ENCODE measurements around the gene RPL29.

RPL29 gene

GRCh38 chr3:52007291-52007690 is 11.6 kb upstream of the RPL29 start:
- DNase-seq (ENCODE audit: low read depth in 1 of 2, low spot score in 1 of 2): no peak
- no peak overlapping the region for H3K27ac ChIP-seq (replicated peaks)
- H3K4me3 ChIP-seq (replicated peaks; ENCODE audit: insufficient read depth, low read length): no peak overlapping the region
- TF ChIP-seq SPI1 (IDR thresholded peaks at IDR 0.05; ENCODE audit: borderline replicate concordance, low read depth): no peak
- TF ChIP-seq POLR2AphosphoS5 (IDR thresholded peaks at IDR 0.05; ENCODE audit: low read depth): no peak
- no peak for TF ChIP-seq CTCF (IDR thresholded peaks at IDR 0.05; ENCODE audit: insufficient read depth, low read length)
- TF ChIP-seq, protein P1, sequence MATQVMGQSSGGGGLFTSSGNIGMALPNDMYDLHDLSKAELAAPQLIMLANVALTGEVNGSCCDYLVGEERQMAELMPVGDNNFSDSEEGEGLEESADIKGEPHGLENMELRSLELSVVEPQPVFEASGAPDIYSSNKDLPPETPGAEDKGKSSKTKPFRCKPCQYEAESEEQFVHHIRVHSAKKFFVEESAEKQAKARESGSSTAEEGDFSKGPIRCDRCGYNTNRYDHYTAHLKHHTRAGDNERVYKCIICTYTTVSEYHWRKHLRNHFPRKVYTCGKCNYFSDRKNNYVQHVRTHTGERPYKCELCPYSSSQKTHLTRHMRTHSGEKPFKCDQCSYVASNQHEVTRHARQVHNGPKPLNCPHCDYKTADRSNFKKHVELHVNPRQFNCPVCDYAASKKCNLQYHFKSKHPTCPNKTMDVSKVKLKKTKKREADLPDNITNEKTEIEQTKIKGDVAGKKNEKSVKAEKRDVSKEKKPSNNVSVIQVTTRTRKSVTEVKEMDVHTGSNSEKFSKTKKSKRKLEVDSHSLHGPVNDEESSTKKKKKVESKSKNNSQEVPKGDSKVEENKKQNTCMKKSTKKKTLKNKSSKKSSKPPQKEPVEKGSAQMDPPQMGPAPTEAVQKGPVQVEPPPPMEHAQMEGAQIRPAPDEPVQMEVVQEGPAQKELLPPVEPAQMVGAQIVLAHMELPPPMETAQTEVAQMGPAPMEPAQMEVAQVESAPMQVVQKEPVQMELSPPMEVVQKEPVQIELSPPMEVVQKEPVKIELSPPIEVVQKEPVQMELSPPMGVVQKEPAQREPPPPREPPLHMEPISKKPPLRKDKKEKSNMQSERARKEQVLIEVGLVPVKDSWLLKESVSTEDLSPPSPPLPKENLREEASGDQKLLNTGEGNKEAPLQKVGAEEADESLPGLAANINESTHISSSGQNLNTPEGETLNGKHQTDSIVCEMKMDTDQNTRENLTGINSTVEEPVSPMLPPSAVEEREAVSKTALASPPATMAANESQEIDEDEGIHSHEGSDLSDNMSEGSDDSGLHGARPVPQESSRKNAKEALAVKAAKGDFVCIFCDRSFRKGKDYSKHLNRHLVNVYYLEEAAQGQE (IDR thresholded peaks at IDR 0.05; ENCODE audit: insufficient replicate concordance, low read depth): no peak
- TF ChIP-seq GABPA (IDR thresholded peaks at IDR 0.05; ENCODE audit: low read depth): no peak
- H3K27me3 ChIP-seq (ENCODE audit: insufficient read depth, poor library complexity, severe bottlenecking): no peaks in the 10 kb centered on the region

DNA sequence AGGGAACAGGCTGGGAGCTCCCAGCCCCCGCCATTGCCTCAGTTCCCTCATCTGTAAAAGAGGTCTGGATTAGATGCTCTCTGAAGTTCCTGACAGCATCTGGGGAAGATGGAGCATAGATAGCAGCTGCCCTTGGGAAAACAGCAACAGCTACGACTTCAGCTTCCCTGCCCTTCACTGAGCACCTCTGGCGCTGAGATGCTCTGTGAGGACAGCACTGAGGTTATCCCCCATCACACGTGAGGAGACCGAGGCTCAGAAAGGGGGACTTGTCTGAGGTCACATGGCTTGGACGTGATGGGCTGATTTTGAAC is 11.1 kb upstream of the RPL29 start:
- Histone ChIP-seq H3K27me3 (ENCODE audit: insufficient read depth, poor library complexity, severe bottlenecking) (no peaks in the 10 kb centered on the region), H3K4me3 (replicated peaks; ENCODE audit: insufficient read depth, low read length) (no peak overlapping the region), H3K27ac (replicated peaks) (no peak overlapping the region)
- no peak for DNase-seq (ENCODE audit: low read depth in 1 of 2, low spot score in 1 of 2)
- TF ChIP-seq, protein P1 (IDR thresholded peaks at IDR 0.05; ENCODE audit: insufficient replicate concordance, low read depth): no peak
- no peak for TF ChIP-seq GABPA (IDR thresholded peaks at IDR 0.05; ENCODE audit: low read depth)
- TF ChIP-seq SPI1 (IDR thresholded peaks at IDR 0.05; ENCODE audit: borderline replicate concordance, low read depth): no peak
- TF ChIP-seq POLR2AphosphoS5 (IDR thresholded peaks at IDR 0.05; ENCODE audit: low read depth): no peak
- TF ChIP-seq CTCF (IDR thresholded peaks at IDR 0.05; ENCODE audit: insufficient read depth, low read length): no peak

DNA sequence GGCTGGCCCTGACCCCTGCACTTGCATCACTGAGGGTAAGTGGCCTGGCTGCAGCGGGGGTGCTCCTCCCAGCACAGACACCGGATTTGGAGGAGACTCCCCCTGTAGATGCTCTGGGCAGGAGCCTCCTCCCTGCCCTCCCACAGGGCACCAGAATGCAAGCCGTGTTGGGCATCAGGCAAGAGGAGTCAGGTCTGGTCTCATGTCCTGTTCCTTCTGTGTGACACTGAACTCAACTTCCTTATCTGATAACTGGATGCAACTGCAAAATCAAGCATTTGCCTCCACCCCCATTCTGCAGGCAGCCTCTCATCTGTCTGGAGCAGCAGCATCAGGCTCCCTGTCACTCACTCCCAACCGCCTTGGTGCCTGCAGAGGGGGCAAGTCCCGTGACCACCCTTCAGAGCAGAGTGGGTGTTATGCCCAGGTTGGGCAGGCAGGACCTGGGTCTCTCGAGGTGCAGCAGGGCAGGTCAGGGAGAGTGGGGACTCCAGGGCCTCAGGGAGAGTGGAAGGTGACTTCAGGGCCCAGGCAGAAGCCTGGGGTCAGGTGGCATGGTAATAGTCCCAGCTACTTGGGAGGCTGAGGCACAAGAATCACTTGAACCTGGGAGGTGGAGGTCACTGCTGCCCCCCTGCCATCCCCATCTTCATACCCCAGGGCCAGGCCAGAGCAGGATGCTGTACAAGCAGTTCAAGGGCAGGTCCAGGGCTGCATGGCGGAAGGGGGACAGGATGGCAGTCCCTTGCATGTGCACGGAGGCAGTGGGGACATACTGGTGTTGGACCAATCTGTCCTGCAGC is 10.5 kb upstream of the RPL29 start:
- Histone ChIP-seq H3K27me3 (ENCODE audit: insufficient read depth, poor library complexity, severe bottlenecking) (no peaks in the 10 kb centered on the region), H3K4me3 (replicated peaks; ENCODE audit: insufficient read depth, low read length) (no peak overlapping the region), H3K27ac (replicated peaks) (no peak overlapping the region)
- peak; percentile 38 to 70 for DNase-seq (ENCODE audit: low read depth in 1 of 2, low spot score in 1 of 2)
- no peak for TF ChIP-seq POLR2AphosphoS5 (IDR thresholded peaks at IDR 0.05; ENCODE audit: low read depth)
- TF ChIP-seq SPI1 (IDR thresholded peaks at IDR 0.05; ENCODE audit: borderline replicate concordance, low read depth): no peak

GRCh38 chr3:52005571-52005986 is 9.9 kb upstream of the RPL29 start:
- DNase-seq (ENCODE audit: low read depth in 1 of 2, low spot score in 1 of 2): no peak
- TF ChIP-seq CTCF (IDR thresholded peaks at IDR 0.05; ENCODE audit: insufficient read depth, low read length) (no peak), POLR2AphosphoS5 (IDR thresholded peaks at IDR 0.05; ENCODE audit: low read depth) (no peak), SPI1 (IDR thresholded peaks at IDR 0.05; ENCODE audit: borderline replicate concordance, low read depth) (no peak), GABPA (IDR thresholded peaks at IDR 0.05; ENCODE audit: low read depth) (no peak)
- TF ChIP-seq, protein P1 (IDR thresholded peaks at IDR 0.05; ENCODE audit: insufficient replicate concordance, low read depth): no peak
- Histone ChIP-seq H3K4me3 (replicated peaks; ENCODE audit: insufficient read depth, low read length) (no peak overlapping the region), H3K27ac (replicated peaks) (no peak overlapping the region), H3K27me3 (ENCODE audit: insufficient read depth, poor library complexity, severe bottlenecking) (no peaks in the 10 kb centered on the region)

Data from HL-60 (cell line).